Loucy (cell line): ENCODE results near the gene HRH2.

ENCODE experiments used
- H2AFZ ChIP-seq: fragments of 200-600 bp; sonication (generic); 2 replicates; pipeline ENCODE4 v1.6.0; 2016; ENCODE audit warnings: antibody characterized with exemption, mild to moderate bottlenecking, low read length, moderate library complexity
- H3F3A ChIP-seq: fragments of 200-600 bp; 2 replicates; pipeline ENCODE4 v1.6.0; 2016; ENCODE audit warnings: antibody characterized with exemption, low read depth, mild to moderate bottlenecking
- H3K27me3 ChIP-seq: fragments of 200-600 bp; sonication (generic); 2 replicates; pipeline ENCODE4 v1.6.1; 2014; ENCODE audit warnings: low read length, mild to moderate bottlenecking; ENCODE audit not compliant: insufficient read depth, poor library complexity, severe bottlenecking
- H3K36me3 ChIP-seq: fragments of 200-600 bp; sonication (generic); 2 replicates; pipeline ENCODE4 v1.6.1; 2016; ENCODE audit warnings: low read length; ENCODE audit not compliant: insufficient read depth
- H3K4me1 ChIP-seq: fragments of 200-600 bp; sonication (generic); 2 replicates; pipeline ENCODE4 v1.5.1; 2014; ENCODE audit warnings: low read length, mild to moderate bottlenecking; ENCODE audit not compliant: insufficient read depth, poor library complexity, severe bottlenecking
- H3K4me2 ChIP-seq: fragments of 200-600 bp; sonication (generic); 2 replicates; pipeline ENCODE4 v1.6.0; 2014; ENCODE audit warnings: antibody characterized with exemption, low read length, low read depth, mild to moderate bottlenecking; ENCODE audit not compliant: poor library complexity, severe bottlenecking
- H3K4me3 ChIP-seq: fragments of 200-600 bp; sonication (generic); 2 replicates; pipeline ENCODE4 v1.5.1; 2014; ENCODE audit warnings: low read length, mild to moderate bottlenecking, mixed read lengths; ENCODE audit not compliant: poor library complexity, severe bottlenecking
- H3K79me2 ChIP-seq: fragments of 200-600 bp; sonication (generic); 2 replicates; pipeline ENCODE4 v1.6.1; 2014; ENCODE audit warnings: low read length; ENCODE audit not compliant: insufficient read depth
- H3K9ac ChIP-seq: fragments of 200-600 bp; sonication (generic); 2 replicates; pipeline ENCODE4 v1.6.0; 2014; ENCODE audit warnings: mild to moderate bottlenecking, low read depth, low read length, moderate library complexity; ENCODE audit not compliant: poor library complexity, severe bottlenecking
- H3K9me2 ChIP-seq: fragments of 200-600 bp; sonication (generic); replicated peaks from 2 replicates; pipeline ENCODE4 v1.6.1; 2016; ENCODE audit warnings: low read depth, low read length, mixed read lengths
- H3K9me3 ChIP-seq: fragments of 200-600 bp; sonication (generic); 2 replicates; pipeline ENCODE4 v1.6.1; 2014; ENCODE audit warnings: mild to moderate bottlenecking, antibody characterized with exemption, low read length, low read depth; ENCODE audit not compliant: insufficient read depth
- H4K20me1 ChIP-seq: fragments of 200-600 bp; sonication (generic); 2 replicates; pipeline ENCODE4 v1.6.0; 2014; ENCODE audit warnings: antibody characterized with exemption, low read length, mild to moderate bottlenecking; ENCODE audit not compliant: insufficient read depth, poor library complexity, severe bottlenecking
- CTCF ChIP-seq: fragments of 200-600 bp; sonication (generic); conservative IDR thresholded peaks from 2 replicates; pipeline ENCODE4 v1.5.1; 2014; ENCODE audit warnings: mild to moderate bottlenecking, antibody characterized with exemption, low read length
- EZH2phosphoT487 ChIP-seq: fragments of 200-600 bp; IDR thresholded peaks from 2 replicates; pipeline ENCODE4 v1.6.1; 2018; ENCODE audit warnings: antibody characterized with exemption, mild to moderate bottlenecking, moderate library complexity, borderline replicate concordance

Gene HRH2, protein sequence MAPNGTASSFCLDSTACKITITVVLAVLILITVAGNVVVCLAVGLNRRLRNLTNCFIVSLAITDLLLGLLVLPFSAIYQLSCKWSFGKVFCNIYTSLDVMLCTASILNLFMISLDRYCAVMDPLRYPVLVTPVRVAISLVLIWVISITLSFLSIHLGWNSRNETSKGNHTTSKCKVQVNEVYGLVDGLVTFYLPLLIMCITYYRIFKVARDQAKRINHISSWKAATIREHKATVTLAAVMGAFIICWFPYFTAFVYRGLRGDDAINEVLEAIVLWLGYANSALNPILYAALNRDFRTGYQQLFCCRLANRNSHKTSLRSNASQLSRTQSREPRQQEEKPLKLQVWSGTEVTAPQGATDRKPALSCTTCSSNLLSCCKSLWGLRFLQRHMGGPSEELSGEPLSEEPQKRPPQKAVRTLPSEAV

DNA sequence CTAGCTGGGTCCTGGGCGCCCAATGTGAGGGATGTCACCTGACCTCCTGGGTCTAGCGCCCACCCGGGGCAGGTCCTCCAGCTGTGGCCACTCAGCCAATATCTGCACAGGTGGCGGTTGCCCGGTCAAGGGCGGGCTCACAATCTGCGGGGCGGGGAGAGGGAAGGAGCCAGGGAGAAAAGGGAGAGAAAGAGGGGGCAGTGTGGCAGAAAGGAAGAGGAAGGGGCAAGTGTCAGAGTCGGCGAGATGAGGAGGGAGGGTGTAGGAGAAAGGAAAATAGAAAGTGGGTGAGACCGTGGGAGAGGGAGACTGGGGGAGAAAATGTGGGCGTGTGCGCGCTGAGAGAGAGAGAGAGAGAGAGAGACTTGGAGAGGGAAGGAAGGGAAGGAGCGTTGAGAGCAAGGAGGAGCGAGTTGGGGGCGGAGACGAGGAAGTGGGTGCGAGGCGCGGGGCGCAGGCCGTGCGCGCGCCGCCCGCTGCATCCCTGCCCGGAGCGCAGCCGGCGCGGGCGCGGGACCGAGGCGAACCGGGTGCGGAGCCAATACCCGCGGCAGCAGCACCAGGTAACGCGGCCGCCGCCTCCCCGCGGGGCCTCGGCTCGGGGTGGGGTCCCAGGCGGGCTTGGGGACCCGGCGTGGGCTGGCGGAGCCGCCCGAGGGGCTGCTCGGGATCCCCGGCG lies at the start of gene HRH2:
HRH2 (plus strand) TSS at position 479 of the 679 bp plus-strand sequence. CDS start 25,163 bp downstream, outside the sequence.
- Histone ChIP-seq H3K9me2 (no peaks in the 10 kb centered on the region), H3K9ac (peak within 1 kb of the TSS; percentile 68), H3K4me1 (peaks cover 28% of the 10 kb centered on the region), H3K9me3 (no peaks in the 10 kb centered on the region), H3K79me2 (peaks cover 18% of the 10 kb centered on the region; the same call in 1 of the 2 replicates), H3K4me3 (peak within 1 kb of the TSS; percentile 80), H2AFZ (peak within 1 kb of the TSS; percentile 76), H4K20me1 (no peaks in the 10 kb centered on the region), H3K27me3 (no peaks in the 10 kb centered on the region), H3K4me2 (peak within 1 kb of the TSS; percentile 73), H3K36me3 (no peaks in the 10 kb centered on the region), H3F3A (0 out of 2 replicates have a peak, but pooled peaks cover 5% of the 10 kb centered on the region)
- TF ChIP-seq CTCF (no peak), EZH2phosphoT487 (no peak)

DNA sequence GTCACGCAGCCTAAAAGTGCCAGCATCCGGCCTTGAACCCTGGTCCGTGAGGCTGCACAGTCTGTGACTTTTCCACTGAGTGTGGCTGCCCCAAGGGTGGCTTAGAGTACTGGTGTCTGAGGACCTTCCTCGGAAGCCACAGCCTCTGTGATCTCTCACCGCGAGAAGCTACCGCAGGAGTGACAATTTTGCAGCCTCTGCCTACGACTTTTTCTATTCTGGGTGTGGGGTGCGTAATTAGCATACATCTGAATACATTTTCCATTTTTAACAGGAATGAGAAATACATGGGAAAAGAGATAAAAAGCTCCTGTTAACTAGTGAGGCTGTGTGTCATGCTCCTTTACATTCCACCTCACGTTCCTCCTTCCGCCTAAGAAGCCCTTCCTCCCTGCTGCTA lies 48.3 kb upstream of the HRH2 start:
- H3K4me2 ChIP-seq: no peak overlapping the region
- no peaks in the 10 kb centered on the region for H4K20me1 ChIP-seq
- H3F3A ChIP-seq: no peaks in the 10 kb centered on the region
- no peaks in the 10 kb centered on the region for H3K27me3 ChIP-seq
- H3K4me1 ChIP-seq: no peaks in the 10 kb centered on the region
- no peak overlapping the region for H3K4me3 ChIP-seq
- TF ChIP-seq CTCF (no peak), EZH2phosphoT487 (no peak)
- no peaks in the 10 kb centered on the region for H3K36me3 ChIP-seq
- H3K9me3 ChIP-seq: no peaks in the 10 kb centered on the region
- H3K9ac ChIP-seq: no peak overlapping the region
- H3K9me2 ChIP-seq: no peaks in the 10 kb centered on the region
- H3K79me2 ChIP-seq: no peaks in the 10 kb centered on the region
- no peak overlapping the region for H2AFZ ChIP-seq

- H3K9me3 ChIP-seq: no peaks in the 10 kb centered on the region
- H3F3A ChIP-seq: no peaks in the 10 kb centered on the region
- no peak overlapping the region for H3K4me3 ChIP-seq
- no peak overlapping the region for H3K9ac ChIP-seq
- no peak overlapping the region for H2AFZ ChIP-seq
- no peak for TF ChIP-seq CTCF
- no peaks in the 10 kb centered on the region for H3K79me2 ChIP-seq
- H3K4me2 ChIP-seq: no peak overlapping the region
- no peaks in the 10 kb centered on the region for H3K27me3 ChIP-seq
- H3K36me3 ChIP-seq: no peaks in the 10 kb centered on the region
- H4K20me1 ChIP-seq: no peaks in the 10 kb centered on the region
- no peaks in the 10 kb centered on the region for H3K4me1 ChIP-seq
- H3K9me2 ChIP-seq: no peaks in the 10 kb centered on the region
Measured at GRCh38 chr5:175610381-175610780, 47.5 kb upstream of the HRH2 start.
